Mesendoderm (in vitro differentiated cells): ENCODE results near the gene FIGNL1.

ENCODE experiments used
- DNase-seq: peaks from one replicate; pipeline ENCODE4 v3.0.0; 2013
- H2AK5ac ChIP-seq: 2 replicates; pipeline ENCODE4 v1.6.1; 2013; ENCODE audit warnings: low read length, inconsistent platforms
- H2BK120ac ChIP-seq: 2 replicates; pipeline ENCODE4 v1.6.1; 2013; ENCODE audit warnings: low read depth, mild to moderate bottlenecking, low read length, moderate library complexity, mixed read lengths
- H2BK15ac ChIP-seq: replicated peaks from 2 replicates; pipeline ENCODE4 v1.6.1; 2013; ENCODE audit warnings: low read depth, mild to moderate bottlenecking, moderate library complexity
- H2BK5ac ChIP-seq: 2 replicates; pipeline ENCODE4 v1.6.1; 2013; ENCODE audit warnings: low read length, inconsistent platforms
- H3K18ac ChIP-seq: 2 replicates; pipeline ENCODE4 v1.6.1; 2013; ENCODE audit warnings: mild to moderate bottlenecking, low read length, mixed read lengths
- H3K23ac ChIP-seq: one replicate; pipeline ENCODE4 v1.6.1; 2013; ENCODE audit warnings: low read length
- H3K27ac ChIP-seq: 2 replicates; pipeline ENCODE4 v1.5.1; 2013; ENCODE audit warnings: low read depth, mild to moderate bottlenecking, inconsistent platforms, low read length, moderate library complexity
- H3K27me3 ChIP-seq: 2 replicates; pipeline ENCODE4 v1.6.1; 2013; ENCODE audit warnings: low read length, control low read depth, mild to moderate bottlenecking, inconsistent platforms; ENCODE audit not compliant: insufficient read depth, poor library complexity
- H3K36me3 ChIP-seq: 2 replicates; pipeline ENCODE4 v1.6.1; 2013; ENCODE audit warnings: low read length, inconsistent platforms; ENCODE audit not compliant: control insufficient read depth, insufficient read depth
- H3K4ac ChIP-seq: one replicate; pipeline ENCODE4 v1.6.1; 2013; ENCODE audit warnings: low read depth, mild to moderate bottlenecking, low read length, moderate library complexity
- H3K4me1 ChIP-seq: 2 replicates; pipeline ENCODE4 v1.6.1; 2013; ENCODE audit warnings: low read depth, low read length, inconsistent platforms; ENCODE audit not compliant: control insufficient read depth
- H3K4me2 ChIP-seq: 2 replicates; pipeline ENCODE4 v1.6.1; 2013; ENCODE audit warnings: low read length
- H3K4me3 ChIP-seq: 2 replicates; pipeline ENCODE4 v1.5.1; 2013; ENCODE audit warnings: mild to moderate bottlenecking, low read length
- H3K56ac ChIP-seq: one replicate; pipeline ENCODE4 v1.6.1; 2013; ENCODE audit warnings: low read length
- H3K79me1 ChIP-seq: 2 replicates; pipeline ENCODE4 v1.6.1; 2013; ENCODE audit warnings: low read length, inconsistent platforms
- H3K79me2 ChIP-seq: 2 replicates; pipeline ENCODE4 v1.6.1; 2013; ENCODE audit warnings: mild to moderate bottlenecking, low read length; ENCODE audit not compliant: control insufficient read depth, insufficient read depth
- H3K9ac ChIP-seq: 2 replicates; pipeline ENCODE4 v1.6.1; 2013; ENCODE audit warnings: low read length, inconsistent platforms
- H4K5ac ChIP-seq: one replicate; pipeline ENCODE4 v1.6.1; 2013; ENCODE audit warnings: low read length
- H4K8ac ChIP-seq: one replicate; pipeline ENCODE4 v1.6.1; 2013; ENCODE audit warnings: low read depth, mild to moderate bottlenecking, control low read depth, low read length, moderate library complexity
- WGBS: extraction: QIAGEN DNeasy Blood & Tissue Kit; methylation state at CpG from one replicate; pipeline ENCODE4 v1.1.7; 2013; ENCODE audit warnings: low lambda C conversion rate, missing lambda C conversion rate; ENCODE audit not compliant: insufficient coverage; ENCODE audit errors: extremely low coverage; 5-methylcytosine and 5-hydroxymethylcytosine counted together

FIGNL1 gene

DNA sequence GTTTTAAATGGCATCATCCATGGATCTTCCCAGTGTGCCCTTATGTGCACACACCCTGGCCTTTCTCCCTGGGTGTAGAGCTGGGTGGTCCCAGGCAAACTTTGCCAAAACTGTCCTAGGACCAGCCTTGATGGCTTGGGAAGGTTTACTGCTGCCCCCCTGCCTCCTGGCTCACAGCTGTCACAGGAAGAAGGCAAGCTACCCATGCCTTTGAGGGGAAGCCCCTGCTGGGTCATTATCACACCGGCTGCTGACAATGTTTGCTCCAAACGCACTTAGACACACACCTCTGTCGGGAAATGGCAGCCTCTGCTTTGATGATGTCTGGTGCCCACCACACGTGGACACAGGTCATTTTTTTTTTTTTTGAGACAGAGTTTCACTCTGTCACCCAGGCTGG is 25.2 kb upstream of the FIGNL1 start:
- no peak overlapping the region for H3K4me3 ChIP-seq
- H3K27ac ChIP-seq: no peak overlapping the region
- no peaks in the 10 kb centered on the region for H3K79me2 ChIP-seq
- no peaks in the 10 kb centered on the region for H3K36me3 ChIP-seq
- no peak overlapping the region for H3K56ac ChIP-seq
- no peaks in the 10 kb centered on the region for H3K27me3 ChIP-seq
- no peak overlapping the region for H3K9ac ChIP-seq
- no peak overlapping the region for H3K18ac ChIP-seq
- peaks cover 7% of the 10 kb centered on the region for H3K4me1 ChIP-seq
- DNase-seq: peak; percentile 58
- H2BK120ac ChIP-seq: no peak overlapping the region
- H3K23ac ChIP-seq: no peak overlapping the region
- peak overlapping the region; percentile 59 for H2BK5ac ChIP-seq
- WGBS: no CpG with 5 or more reads among the region's 4 CpGs
- no peaks in the 10 kb centered on the region for H3K79me1 ChIP-seq
- H3K4ac ChIP-seq: no peak overlapping the region
- H4K8ac ChIP-seq: no peak overlapping the region
- no peak overlapping the region for H2AK5ac ChIP-seq
- no peak overlapping the region for H3K4me2 ChIP-seq
- no peak overlapping the region for H2BK15ac ChIP-seq
- H4K5ac ChIP-seq: no peak overlapping the region

- Histone ChIP-seq H3K4me2 (no peak overlapping the region), H2AK5ac (no peak overlapping the region), H3K9ac (no peak overlapping the region), H4K8ac (no peak overlapping the region), H3K4me3 (no peak overlapping the region), H3K79me1 (no peaks in the 10 kb centered on the region), H3K79me2 (no peaks in the 10 kb centered on the region), H2BK5ac (no peak overlapping the region), H2BK15ac (no peak overlapping the region), H3K4ac (no peak overlapping the region), H3K4me1 (peaks cover 7% of the 10 kb centered on the region), H3K18ac (no peak overlapping the region), H3K56ac (no peak overlapping the region), H2BK120ac (no peak overlapping the region), H3K27ac (no peak overlapping the region), H4K5ac (no peak overlapping the region), H3K36me3 (no peaks in the 10 kb centered on the region), H3K27me3 (no peaks in the 10 kb centered on the region), H3K23ac (no peak overlapping the region)
- no peak for DNase-seq
- WGBS: no CpG with 5 or more reads among the region's 8 CpGs
Measured at GRCh38 chr7:50474382-50475160, 24.4 kb upstream of the FIGNL1 start.

DNA sequence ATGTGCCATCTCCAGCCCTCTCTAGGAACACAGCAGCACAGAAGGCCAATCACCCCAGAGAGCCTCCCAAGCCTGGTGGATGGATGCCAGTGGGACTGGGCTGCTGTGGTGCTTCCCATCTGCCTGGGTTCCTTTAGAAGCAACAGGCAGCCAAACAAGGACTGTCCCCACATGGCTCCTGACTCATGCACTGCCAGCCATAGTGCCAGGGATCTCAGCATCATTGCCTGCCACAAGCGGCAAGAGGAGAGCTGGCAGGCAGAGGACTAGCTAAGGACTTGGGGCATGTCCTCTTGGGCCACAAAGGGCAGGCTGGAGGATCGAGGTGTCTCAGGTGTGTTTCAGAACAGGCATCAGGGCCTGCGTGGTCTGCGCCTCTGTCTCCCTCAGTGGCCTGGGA is 23.4 kb upstream of the FIGNL1 start:
- H2BK120ac ChIP-seq: no peak overlapping the region
- no CpG with 5 or more reads among the region's 4 CpGs for WGBS
- H3K79me2 ChIP-seq: no peaks in the 10 kb centered on the region
- H3K18ac ChIP-seq: no peak overlapping the region
- no peak overlapping the region for H4K5ac ChIP-seq
- DNase-seq: no peak
- H3K27ac ChIP-seq: no peak overlapping the region
- H2AK5ac ChIP-seq: no peak overlapping the region
- H3K23ac ChIP-seq: no peak overlapping the region
- no peak overlapping the region for H2BK15ac ChIP-seq
- no peaks in the 10 kb centered on the region for H3K27me3 ChIP-seq
- no peak overlapping the region for H3K4me2 ChIP-seq
- H3K36me3 ChIP-seq: no peaks in the 10 kb centered on the region
- no peak overlapping the region for H3K4me3 ChIP-seq
- H3K56ac ChIP-seq: no peak overlapping the region
- H4K8ac ChIP-seq: no peak overlapping the region
- no peak overlapping the region for H2BK5ac ChIP-seq
- no peaks in the 10 kb centered on the region for H3K79me1 ChIP-seq
- no peak overlapping the region for H3K9ac ChIP-seq
- no peak overlapping the region for H3K4ac ChIP-seq
- H3K4me1 ChIP-seq: peaks cover 7% of the 10 kb centered on the region

DNA sequence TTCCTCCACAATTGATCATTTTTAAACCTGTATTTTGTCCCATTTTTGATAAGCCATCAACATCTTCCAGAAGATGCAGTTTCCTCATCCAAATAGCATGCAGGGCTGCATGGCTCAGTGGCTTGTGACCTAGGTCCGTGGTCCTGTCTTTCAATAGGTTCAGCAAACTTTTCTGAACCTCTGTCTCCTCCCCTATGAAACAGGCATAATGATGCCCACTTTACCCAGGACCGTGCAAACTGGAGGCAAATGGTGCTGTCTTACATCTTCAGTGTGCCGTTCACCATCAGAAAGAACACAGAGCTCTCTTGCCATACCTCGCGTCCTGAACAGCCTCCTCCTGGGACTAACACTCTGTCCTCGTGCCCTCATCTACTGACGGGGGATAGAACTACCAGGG is 22.3 kb upstream of the FIGNL1 start:
- Histone ChIP-seq H3K27me3 (no peaks in the 10 kb centered on the region), H3K56ac (no peak overlapping the region), H3K23ac (no peak overlapping the region), H3K4me3 (no peak overlapping the region), H3K4me2 (no peak overlapping the region), H4K8ac (no peak overlapping the region), H3K4me1 (peaks cover 7% of the 10 kb centered on the region), H4K5ac (no peak overlapping the region), H3K79me1 (no peaks in the 10 kb centered on the region), H3K79me2 (no peaks in the 10 kb centered on the region), H3K27ac (no peak overlapping the region), H3K4ac (no peak overlapping the region), H3K18ac (no peak overlapping the region), H2BK120ac (no peak overlapping the region), H3K9ac (no peak overlapping the region), H2AK5ac (no peak overlapping the region), H2BK15ac (no peak overlapping the region), H2BK5ac (no peak overlapping the region), H3K36me3 (no peaks in the 10 kb centered on the region)
- no CpG with 5 or more reads among the region's 7 CpGs for WGBS
- DNase-seq: no peak

- no peak overlapping the region for H2BK15ac ChIP-seq
- no peak overlapping the region for H3K4me2 ChIP-seq
- H3K27ac ChIP-seq: no peak overlapping the region
- no peaks in the 10 kb centered on the region for H3K79me1 ChIP-seq
- no peaks in the 10 kb centered on the region for H3K79me2 ChIP-seq
- H3K36me3 ChIP-seq: no peaks in the 10 kb centered on the region
- DNase-seq: no peak
- no peak overlapping the region for H4K5ac ChIP-seq
- no peak overlapping the region for H2BK120ac ChIP-seq
- no peak overlapping the region for H4K8ac ChIP-seq
- H3K27me3 ChIP-seq: no peaks in the 10 kb centered on the region
- no peak overlapping the region for H3K9ac ChIP-seq
- no peak overlapping the region for H3K4me3 ChIP-seq
- no peak overlapping the region for H2BK5ac ChIP-seq
- H2AK5ac ChIP-seq: no peak overlapping the region
- no peak overlapping the region for H3K56ac ChIP-seq
- WGBS: no CpG with 5 or more reads among the region's 5 CpGs
- H3K4ac ChIP-seq: no peak overlapping the region
- peaks cover 7% of the 10 kb centered on the region for H3K4me1 ChIP-seq
- no peak overlapping the region for H3K23ac ChIP-seq
- no peak overlapping the region for H3K18ac ChIP-seq
Measured at GRCh38 chr7:50471970-50472369, 21.8 kb upstream of the FIGNL1 start.
